GM19351 (cell line): ENCODE results near the gene TRIO.
A peak's percentile ranks its signal among the peaks of the same experiment; 100 is the strongest.

ENCODE experiments used
- ATAC-seq: cut with Tn5 transposase; IDR thresholded peaks from one replicate; pipeline ENCODE4 v1.9.1; 2021; ENCODE audit warnings: mild to moderate bottlenecking, moderate library complexity; ENCODE audit not compliant: unreplicated experiment

TRIO gene

GRCh38 chr5:14310901-14311300 is 167.8 kb downstream of the TRIO start:
- ATAC-seq: no peak

GRCh38 chr5:14313986-14314690 is 171.0 kb downstream of the TRIO start:
- ATAC-seq: no peak

GRCh38 chr5:14316471-14316870 is 173.3 kb downstream of the TRIO start:
- ATAC-seq: no peak

GRCh38 chr5:14319102-14319501 is 176.0 kb downstream of the TRIO start:
- ATAC-seq: no peak

- ATAC-seq: no peak
Observed at GRCh38 chr5:14321936-14322335, 178.8 kb downstream of the TRIO start.

GRCh38 chr5:14322437-14323187 is 179.5 kb downstream of the TRIO start:
- ATAC-seq: no peak

- ATAC-seq: no peak
Observed at GRCh38 chr5:14323466-14323865, 180.3 kb downstream of the TRIO start.

GRCh38 chr5:14325369-14325768 is 182.2 kb downstream of the TRIO start:
- no peak for ATAC-seq

- no peak for ATAC-seq
Observed at GRCh38 chr5:14326035-14326903, 183.1 kb downstream of the TRIO start.

GRCh38 chr5:14327624-14328023 is 184.5 kb downstream of the TRIO start:
- ATAC-seq: no peak

GRCh38 chr5:14328144-14328543 is 185.0 kb downstream of the TRIO start:
- ATAC-seq: no peak

GRCh38 chr5:14330291-14330690 is 187.1 kb downstream of the TRIO start:
- no peak for ATAC-seq

- ATAC-seq: no peak
Observed at GRCh38 chr5:14330729-14331385, 187.7 kb downstream of the TRIO start.

GRCh38 chr5:14331386-14331781 is 188.2 kb downstream of the TRIO start:
- ATAC-seq: peak; percentile 92

- ATAC-seq: no peak
Observed at GRCh38 chr5:14332038-14332631, 189.0 kb downstream of the TRIO start.

- ATAC-seq: no peak
Observed at GRCh38 chr5:14332746-14333145, 189.6 kb downstream of the TRIO start.

- ATAC-seq: no peak
Observed at GRCh38 chr5:14337593-14337992, 194.5 kb downstream of the TRIO start.

GRCh38 chr5:14339468-14339867 is 196.3 kb downstream of the TRIO start:
- ATAC-seq: no peak

- no peak for ATAC-seq
Observed at GRCh38 chr5:14341571-14342230, 198.6 kb downstream of the TRIO start.

GRCh38 chr5:14342306-14342705 is 199.2 kb downstream of the TRIO start:
- peak; percentile 98 for ATAC-seq
